Fibroblast of lung (primary cell): ENCODE data around the gene DAND5.

Source experiments
- EZH2 ChIP-seq: IDR thresholded peaks from 2 replicates; pipeline ENCODE4 v1.5.1; 2012; ENCODE audit warnings: low read length, control low read depth, mild to moderate bottlenecking; ENCODE audit errors: missing control alignments
- TF ChIP-seq, protein P1 (sequence below), 2 donors: IDR thresholded peaks in 1 of 2; conservative IDR thresholded peaks in 1 of 2; 1 replicate in 1 of 2; 2 replicates in 1 of 2; pipeline ENCODE4 v1.5.1; 2011 to 2012; ENCODE audit warnings: low read length in 2 of 2, control low read depth in 1 of 2, inconsistent platforms in 1 of 2, low read depth in 1 of 2, mild to moderate bottlenecking in 1 of 2

GRCh38 chr19:12979974-12980373 lies 10.6 kb downstream of the DAND5 start:
- TF ChIP-seq, protein P1, sequence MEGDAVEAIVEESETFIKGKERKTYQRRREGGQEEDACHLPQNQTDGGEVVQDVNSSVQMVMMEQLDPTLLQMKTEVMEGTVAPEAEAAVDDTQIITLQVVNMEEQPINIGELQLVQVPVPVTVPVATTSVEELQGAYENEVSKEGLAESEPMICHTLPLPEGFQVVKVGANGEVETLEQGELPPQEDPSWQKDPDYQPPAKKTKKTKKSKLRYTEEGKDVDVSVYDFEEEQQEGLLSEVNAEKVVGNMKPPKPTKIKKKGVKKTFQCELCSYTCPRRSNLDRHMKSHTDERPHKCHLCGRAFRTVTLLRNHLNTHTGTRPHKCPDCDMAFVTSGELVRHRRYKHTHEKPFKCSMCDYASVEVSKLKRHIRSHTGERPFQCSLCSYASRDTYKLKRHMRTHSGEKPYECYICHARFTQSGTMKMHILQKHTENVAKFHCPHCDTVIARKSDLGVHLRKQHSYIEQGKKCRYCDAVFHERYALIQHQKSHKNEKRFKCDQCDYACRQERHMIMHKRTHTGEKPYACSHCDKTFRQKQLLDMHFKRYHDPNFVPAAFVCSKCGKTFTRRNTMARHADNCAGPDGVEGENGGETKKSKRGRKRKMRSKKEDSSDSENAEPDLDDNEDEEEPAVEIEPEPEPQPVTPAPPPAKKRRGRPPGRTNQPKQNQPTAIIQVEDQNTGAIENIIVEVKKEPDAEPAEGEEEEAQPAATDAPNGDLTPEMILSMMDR (conservative IDR thresholded peaks at IDR 0.05 in 1 of 2, IDR thresholded peaks at IDR 0.05 in 1 of 2; ENCODE audit: low read depth in 1 of 2, low read length in 2 of 2) = no peak
- no peak for TF ChIP-seq EZH2
